GM18870 (cell line): ENCODE results near the gene NCOA1.
"Not testable (repeated sequence)": the region's sequence is repeated elsewhere in the genome, so short reads cannot be mapped to it uniquely, and the experiment has no call there.

ENCODE experiments used
- ATAC-seq: cut with Tn5 transposase; IDR thresholded peaks from one replicate; pipeline ENCODE4 v1.9.1; 2021; ENCODE audit warnings: moderate library complexity; ENCODE audit not compliant: unreplicated experiment

NCOA1 gene

GRCh38 chr2:24531610-24532009 is 40.6 kb downstream of the NCOA1 start:
- not testable (repeated sequence) for ATAC-seq

GRCh38 chr2:24532057-24532456 is 41.0 kb downstream of the NCOA1 start:
- not testable (repeated sequence) for ATAC-seq

- not testable (repeated sequence) for ATAC-seq
Observed at GRCh38 chr2:24533574-24533973, 42.5 kb downstream of the NCOA1 start.

- no peak for ATAC-seq
Observed at GRCh38 chr2:24538720-24539119, 47.7 kb downstream of the NCOA1 start.

- ATAC-seq = no peak
Observed at GRCh38 chr2:24539258-24539657, 48.2 kb downstream of the NCOA1 start.

GRCh38 chr2:24540011-24540477 is 49.0 kb downstream of the NCOA1 start:
- no peak for ATAC-seq

GRCh38 chr2:24541621-24542020 is 50.6 kb downstream of the NCOA1 start:
- no peak for ATAC-seq

GRCh38 chr2:24542269-24542872 is 51.3 kb downstream of the NCOA1 start:
- ATAC-seq = no peak

- no peak for ATAC-seq
Observed at GRCh38 chr2:24543252-24543651, 52.2 kb downstream of the NCOA1 start.

- no peak for ATAC-seq
Observed at GRCh38 chr2:24544456-24545115, 53.5 kb downstream of the NCOA1 start.

GRCh38 chr2:24546669-24547068 is 55.6 kb downstream of the NCOA1 start:
- no peak for ATAC-seq

GRCh38 chr2:24548058-24548457 is 57.0 kb downstream of the NCOA1 start:
- no peak for ATAC-seq

- ATAC-seq = not testable (repeated sequence)
Observed at GRCh38 chr2:24550301-24550700, 59.2 kb downstream of the NCOA1 start.

GRCh38 chr2:24551016-24551415 is 60.0 kb downstream of the NCOA1 start:
- no peak for ATAC-seq

GRCh38 chr2:24552836-24553235 is 61.8 kb downstream of the NCOA1 start:
- ATAC-seq = no peak

- ATAC-seq = no peak
Observed at GRCh38 chr2:24558781-24559472, 67.9 kb downstream of the NCOA1 start.

- ATAC-seq = no peak
Observed at GRCh38 chr2:24559473-24560113, 68.5 kb downstream of the NCOA1 start.

- ATAC-seq = no peak
Observed at GRCh38 chr2:24565537-24565936, 74.5 kb downstream of the NCOA1 start.

- ATAC-seq = no peak
Observed at GRCh38 chr2:24566209-24566608, 75.2 kb downstream of the NCOA1 start.

- ATAC-seq = no peak
Observed at GRCh38 chr2:24566630-24567029, 75.6 kb downstream of the NCOA1 start.

- ATAC-seq = no peak
Observed at GRCh38 chr2:24568551-24568950, 77.5 kb downstream of the NCOA1 start.

GRCh38 chr2:24569565-24569964 is 78.5 kb downstream of the NCOA1 start:
- not testable (repeated sequence) for ATAC-seq
